Liver (tissue), 9 donors: ENCODE data around the gene ARHGAP6. TPM values are rescaled to one million over a fixed set of nuclear protein-coding genes. Genes with fewer than 3 reads are reported as not detected.

ENCODE experiments used
- DNase-seq: peaks from one replicate; pipeline ENCODE4 v3.0.0-alpha.2; 2017; ENCODE audit warnings: low spot score
- H3K27ac ChIP-seq, 2 donors: one replicate each; pipeline ENCODE4 v1.7.0; 2013; ENCODE audit warnings: inconsistent platforms in 2 of 2, low read length in 2 of 2, control low read depth in 1 of 2, low read depth in 1 of 2, mild to moderate bottlenecking in 1 of 2
- H3K27me3 ChIP-seq, 4 donors: one replicate each; pipeline versions ENCODE4 v1.6.1 to v1.7.0; 2013; ENCODE audit warnings: low read length in 3 of 4, inconsistent platforms in 1 of 4, mild to moderate bottlenecking in 1 of 4, moderate library complexity in 1 of 4; ENCODE audit not compliant: control insufficient read depth in 4 of 4, insufficient read depth in 4 of 4
- H3K36me3 ChIP-seq, 4 donors: one replicate each; pipeline versions ENCODE4 v1.6.1 to v1.7.0; 2013; ENCODE audit warnings: low read length in 3 of 4, mild to moderate bottlenecking in 3 of 4, low read depth in 1 of 4, moderate library complexity in 1 of 4; ENCODE audit not compliant: control insufficient read depth in 4 of 4, insufficient read depth in 3 of 4
- H3K4me1 ChIP-seq, 4 donors: one replicate each; pipeline versions ENCODE4 v1.6.1 to v1.7.0; 2013; ENCODE audit warnings: low read length in 3 of 4, mild to moderate bottlenecking in 3 of 4, moderate library complexity in 1 of 4; ENCODE audit not compliant: control insufficient read depth in 4 of 4, insufficient read depth in 4 of 4
- H3K4me3 ChIP-seq, 3 donors: one replicate each; pipeline versions ENCODE4 v1.6.1 to v1.7.0; 2013; ENCODE audit warnings: low read length in 3 of 3, control low read depth in 1 of 3, low read depth in 1 of 3, mild to moderate bottlenecking in 1 of 3
- H3K9ac ChIP-seq, 2 donors: one replicate each; pipeline ENCODE4 v1.7.0; 2013; ENCODE audit warnings: low read length in 2 of 2, mild to moderate bottlenecking in 2 of 2, moderate library complexity in 2 of 2, control low read depth in 1 of 2, low read depth in 1 of 2
- H3K9me3 ChIP-seq, 4 donors: one replicate each; pipeline versions ENCODE4 v1.6.1 to v1.7.0; 2013; ENCODE audit warnings: low read length in 3 of 4; ENCODE audit not compliant: control insufficient read depth in 4 of 4
- EGR1 ChIP-seq, 2 donors: IDR thresholded peaks; 2 replicates each; pipeline ENCODE4 v1.6.1; 2016 to 2018; ENCODE audit warnings: antibody characterized with exemption in 2 of 2, low read depth in 2 of 2
- FOXA1 ChIP-seq: IDR thresholded peaks from 2 replicates; pipeline ENCODE4 v1.6.1; 2016; ENCODE audit warnings: antibody characterized with exemption
- FOXA2 ChIP-seq: IDR thresholded peaks from 2 replicates; pipeline ENCODE4 v1.6.1; 2016; ENCODE audit warnings: antibody characterized with exemption
- GABPA ChIP-seq, 2 donors: IDR thresholded peaks in 1 of 2; conservative IDR thresholded peaks in 1 of 2; 2 replicates each; pipeline ENCODE4 v1.6.1; 2016; ENCODE audit warnings: antibody characterized with exemption in 2 of 2, mild to moderate bottlenecking in 1 of 2, moderate library complexity in 1 of 2
- HNF4A ChIP-seq, 2 donors: conservative IDR thresholded peaks; 2 replicates each; pipeline ENCODE4 v1.6.1; 2016; ENCODE audit warnings: antibody characterized with exemption in 2 of 2, mild to moderate bottlenecking in 2 of 2
- HNF4G ChIP-seq: IDR thresholded peaks from 2 replicates; pipeline ENCODE4 v1.6.1; 2016; ENCODE audit warnings: antibody characterized with exemption
- JUND ChIP-seq, 2 donors: IDR thresholded peaks; 2 replicates each; pipeline ENCODE4 v1.6.1; 2016; ENCODE audit warnings: antibody characterized with exemption in 2 of 2
- NR2F2 ChIP-seq: IDR thresholded peaks from 2 replicates; pipeline ENCODE4 v1.6.1; 2016; ENCODE audit warnings: antibody characterized with exemption
- RAD21 ChIP-seq, 2 donors: IDR thresholded peaks; 2 replicates each; pipeline ENCODE4 v1.6.1; 2016; ENCODE audit warnings: antibody characterized with exemption in 2 of 2, mild to moderate bottlenecking in 2 of 2
- RXRA ChIP-seq, 2 donors: IDR thresholded peaks; 2 replicates each; pipeline ENCODE4 v1.6.1; 2017 to 2018; ENCODE audit warnings: antibody characterized with exemption in 2 of 2, mild to moderate bottlenecking in 1 of 2
- SP1 ChIP-seq: IDR thresholded peaks from 2 replicates; pipeline ENCODE4 v1.6.1; 2018; ENCODE audit warnings: antibody characterized with exemption, mild to moderate bottlenecking
- TAF1 ChIP-seq: conservative IDR thresholded peaks from 2 replicates; pipeline ENCODE4 v1.6.1; 2016; ENCODE audit warnings: antibody characterized with exemption, mild to moderate bottlenecking
- YY1 ChIP-seq: IDR thresholded peaks from 2 replicates; pipeline ENCODE4 v1.6.1; 2016; ENCODE audit warnings: antibody characterized with exemption, mild to moderate bottlenecking
- WGBS: extraction: QIAGEN DNeasy Blood & Tissue Kit; methylation state at CpG from one replicate; pipeline ENCODE4 v1.1.7; 2013; 5-methylcytosine and 5-hydroxymethylcytosine counted together
- polyA plus RNA-seq, 2 donors: library from polyadenylated mRNA; stranded (reverse) in 1 of 2; unstranded in 1 of 2; fragments of 200-250 nt in 1 of 2; fragments of >200 nt in 1 of 2; fragmentation: Nextera tagmentation in 1 of 2; extraction: Ambion mirVana in 1 of 2; gene quantifications; one replicate each; pipeline versions ENCODE4 v1.2.1 to v1.2.3, GENCODE V29; 2013 to 2015
- total RNA-seq, 2 donors: library from RNA; depleted of rRNA; stranded (reverse); fragments of >200 nt; gene quantifications; one replicate each; pipeline ENCODE4 v1.2.3, GENCODE V29; 2014
- TF ChIP-seq, protein P1 (sequence below): fragments of 150-350 bp; IDR thresholded peaks from 2 replicates; pipeline ENCODE4 v1.5.1; 2017; ENCODE audit warnings: improper control_type of control experiment, low read depth, low read length; ENCODE audit not compliant: missing input control
- TF ChIP-seq, protein P2 (sequence below): IDR thresholded peaks from 2 replicates; pipeline ENCODE4 v1.6.1; 2016; ENCODE audit warnings: antibody characterized with exemption
- TF ChIP-seq, protein P3 (sequence below): IDR thresholded peaks from 2 replicates; pipeline ENCODE4 v1.6.1; 2016; ENCODE audit warnings: antibody characterized with exemption, mild to moderate bottlenecking
- TF ChIP-seq, protein P4 (sequence below): IDR thresholded peaks from 2 replicates; pipeline ENCODE4 v1.6.1; 2016; ENCODE audit warnings: antibody characterized with exemption
- TF ChIP-seq, protein P5 (sequence below): IDR thresholded peaks from 2 replicates; pipeline ENCODE4 v1.6.1; 2016; ENCODE audit warnings: antibody characterized with exemption
- donor health status: healthy.
- donor health status: healthy.
- donor health status: healthy.
- donor health status: healthy.
- donor health status: healthy.

Gene ARHGAP6
- total and polyA plus RNA-seq, 4 donors, result 0.10 to 2.2 (median 0.65) TPM

DNA sequence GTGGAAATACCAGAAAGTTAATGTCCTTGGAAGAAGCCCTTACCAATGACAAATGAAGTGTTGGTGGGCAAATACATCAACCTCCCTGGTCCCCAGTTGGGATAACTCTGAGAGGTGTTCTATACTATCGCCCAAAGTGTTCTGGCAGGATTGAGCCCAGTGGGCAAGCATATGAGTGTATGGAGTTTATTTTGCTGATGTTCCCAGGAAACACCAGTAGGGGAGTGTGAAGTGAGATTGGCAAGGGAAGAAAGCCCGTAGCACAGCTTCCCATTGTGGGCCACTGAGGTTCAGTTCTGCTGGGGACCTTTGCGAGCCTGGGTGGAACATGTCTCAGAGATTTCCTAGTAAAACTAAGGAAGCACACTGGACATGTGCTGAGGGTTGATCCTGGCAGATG is 65.1 kb downstream of the ARHGAP6 start:
- no peak overlapping the region for H3K9ac ChIP-seq
- no peak overlapping the region for H3K27ac ChIP-seq
- H3K4me1 ChIP-seq, result no peaks in the 10 kb centered on the region
- peaks cover 0 to 3% (median 0%) of the 10 kb centered on the region in 4 donors for H3K27me3 ChIP-seq
- H3K4me3 ChIP-seq, result no peak overlapping the region
- peaks cover 0 to 3% (median 0%) of the 10 kb centered on the region in 4 donors for H3K9me3 ChIP-seq
- no peaks in the 10 kb centered on the region for H3K36me3 ChIP-seq
- 84% methylated on average over 3 of the region's 3 CpGs for WGBS
- no peak for DNase-seq
- no peak for TF ChIP-seq FOXA2
- TF ChIP-seq NR2F2, result no peak
- no peak for TF ChIP-seq TAF1
- TF ChIP-seq GABPA (IDR thresholded peaks at IDR 0.05 in 1 of 2, conservative IDR thresholded peaks at IDR 0.05 in 1 of 2), result no peak
- TF ChIP-seq, protein P1, sequence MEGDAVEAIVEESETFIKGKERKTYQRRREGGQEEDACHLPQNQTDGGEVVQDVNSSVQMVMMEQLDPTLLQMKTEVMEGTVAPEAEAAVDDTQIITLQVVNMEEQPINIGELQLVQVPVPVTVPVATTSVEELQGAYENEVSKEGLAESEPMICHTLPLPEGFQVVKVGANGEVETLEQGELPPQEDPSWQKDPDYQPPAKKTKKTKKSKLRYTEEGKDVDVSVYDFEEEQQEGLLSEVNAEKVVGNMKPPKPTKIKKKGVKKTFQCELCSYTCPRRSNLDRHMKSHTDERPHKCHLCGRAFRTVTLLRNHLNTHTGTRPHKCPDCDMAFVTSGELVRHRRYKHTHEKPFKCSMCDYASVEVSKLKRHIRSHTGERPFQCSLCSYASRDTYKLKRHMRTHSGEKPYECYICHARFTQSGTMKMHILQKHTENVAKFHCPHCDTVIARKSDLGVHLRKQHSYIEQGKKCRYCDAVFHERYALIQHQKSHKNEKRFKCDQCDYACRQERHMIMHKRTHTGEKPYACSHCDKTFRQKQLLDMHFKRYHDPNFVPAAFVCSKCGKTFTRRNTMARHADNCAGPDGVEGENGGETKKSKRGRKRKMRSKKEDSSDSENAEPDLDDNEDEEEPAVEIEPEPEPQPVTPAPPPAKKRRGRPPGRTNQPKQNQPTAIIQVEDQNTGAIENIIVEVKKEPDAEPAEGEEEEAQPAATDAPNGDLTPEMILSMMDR, result no peak
- TF ChIP-seq RXRA (IDR thresholded peaks at IDR 0.05), result no peak

DNA sequence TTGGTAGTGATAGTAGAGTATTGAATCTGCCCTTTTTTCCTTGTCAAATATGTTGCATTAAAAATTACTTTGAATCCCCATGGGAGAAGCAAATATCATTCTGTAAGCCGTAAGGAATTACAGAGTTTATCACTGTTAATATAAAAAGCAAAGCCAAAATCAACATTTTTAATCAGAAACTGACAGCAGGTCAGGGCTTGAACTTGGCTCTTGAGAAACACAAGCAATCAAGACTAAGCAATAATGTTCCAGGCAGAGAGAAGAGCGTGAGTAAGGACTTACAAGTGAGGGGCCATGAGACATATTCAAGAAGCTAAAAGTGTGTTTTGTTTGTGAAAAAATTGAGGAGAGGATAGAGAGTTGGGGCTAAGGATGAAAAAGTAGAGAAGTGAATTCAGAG is 68.2 kb downstream of the ARHGAP6 start:
- DNase-seq, result no peak
- no peak overlapping the region for H3K4me3 ChIP-seq
- no peak overlapping the region for H3K27ac ChIP-seq
- no peaks in the 10 kb centered on the region for H3K36me3 ChIP-seq
- peaks cover 0 to 3% (median 0%) of the 10 kb centered on the region in 4 donors for H3K27me3 ChIP-seq
- TF ChIP-seq FOXA1 (no peak), NR2F2 (no peak), EGR1 (IDR thresholded peaks at IDR 0.05; ENCODE audit: low read depth in 2 of 2) (no peak), FOXA2 (no peak), HNF4A (conservative IDR thresholded peaks at IDR 0.05) (no peak), SP1 (no peak), JUND (IDR thresholded peaks at IDR 0.05) (no peak), YY1 (no peak), RXRA (IDR thresholded peaks at IDR 0.05) (no peak), HNF4G (no peak), RAD21 (IDR thresholded peaks at IDR 0.05) (no peak), TAF1 (no peak), GABPA (IDR thresholded peaks at IDR 0.05 in 1 of 2, conservative IDR thresholded peaks at IDR 0.05 in 1 of 2) (no peak)
- TF ChIP-seq, protein P2, sequence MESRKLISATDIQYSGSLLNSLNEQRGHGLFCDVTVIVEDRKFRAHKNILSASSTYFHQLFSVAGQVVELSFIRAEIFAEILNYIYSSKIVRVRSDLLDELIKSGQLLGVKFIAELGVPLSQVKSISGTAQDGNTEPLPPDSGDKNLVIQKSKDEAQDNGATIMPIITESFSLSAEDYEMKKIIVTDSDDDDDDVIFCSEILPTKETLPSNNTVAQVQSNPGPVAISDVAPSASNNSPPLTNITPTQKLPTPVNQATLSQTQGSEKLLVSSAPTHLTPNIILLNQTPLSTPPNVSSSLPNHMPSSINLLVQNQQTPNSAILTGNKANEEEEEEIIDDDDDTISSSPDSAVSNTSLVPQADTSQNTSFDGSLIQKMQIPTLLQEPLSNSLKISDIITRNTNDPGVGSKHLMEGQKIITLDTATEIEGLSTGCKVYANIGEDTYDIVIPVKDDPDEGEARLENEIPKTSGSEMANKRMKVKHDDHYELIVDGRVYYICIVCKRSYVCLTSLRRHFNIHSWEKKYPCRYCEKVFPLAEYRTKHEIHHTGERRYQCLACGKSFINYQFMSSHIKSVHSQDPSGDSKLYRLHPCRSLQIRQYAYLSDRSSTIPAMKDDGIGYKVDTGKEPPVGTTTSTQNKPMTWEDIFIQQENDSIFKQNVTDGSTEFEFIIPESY, result no peak
- TF ChIP-seq, protein P3, sequence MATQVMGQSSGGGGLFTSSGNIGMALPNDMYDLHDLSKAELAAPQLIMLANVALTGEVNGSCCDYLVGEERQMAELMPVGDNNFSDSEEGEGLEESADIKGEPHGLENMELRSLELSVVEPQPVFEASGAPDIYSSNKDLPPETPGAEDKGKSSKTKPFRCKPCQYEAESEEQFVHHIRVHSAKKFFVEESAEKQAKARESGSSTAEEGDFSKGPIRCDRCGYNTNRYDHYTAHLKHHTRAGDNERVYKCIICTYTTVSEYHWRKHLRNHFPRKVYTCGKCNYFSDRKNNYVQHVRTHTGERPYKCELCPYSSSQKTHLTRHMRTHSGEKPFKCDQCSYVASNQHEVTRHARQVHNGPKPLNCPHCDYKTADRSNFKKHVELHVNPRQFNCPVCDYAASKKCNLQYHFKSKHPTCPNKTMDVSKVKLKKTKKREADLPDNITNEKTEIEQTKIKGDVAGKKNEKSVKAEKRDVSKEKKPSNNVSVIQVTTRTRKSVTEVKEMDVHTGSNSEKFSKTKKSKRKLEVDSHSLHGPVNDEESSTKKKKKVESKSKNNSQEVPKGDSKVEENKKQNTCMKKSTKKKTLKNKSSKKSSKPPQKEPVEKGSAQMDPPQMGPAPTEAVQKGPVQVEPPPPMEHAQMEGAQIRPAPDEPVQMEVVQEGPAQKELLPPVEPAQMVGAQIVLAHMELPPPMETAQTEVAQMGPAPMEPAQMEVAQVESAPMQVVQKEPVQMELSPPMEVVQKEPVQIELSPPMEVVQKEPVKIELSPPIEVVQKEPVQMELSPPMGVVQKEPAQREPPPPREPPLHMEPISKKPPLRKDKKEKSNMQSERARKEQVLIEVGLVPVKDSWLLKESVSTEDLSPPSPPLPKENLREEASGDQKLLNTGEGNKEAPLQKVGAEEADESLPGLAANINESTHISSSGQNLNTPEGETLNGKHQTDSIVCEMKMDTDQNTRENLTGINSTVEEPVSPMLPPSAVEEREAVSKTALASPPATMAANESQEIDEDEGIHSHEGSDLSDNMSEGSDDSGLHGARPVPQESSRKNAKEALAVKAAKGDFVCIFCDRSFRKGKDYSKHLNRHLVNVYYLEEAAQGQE, result no peak
- TF ChIP-seq, protein P4, sequence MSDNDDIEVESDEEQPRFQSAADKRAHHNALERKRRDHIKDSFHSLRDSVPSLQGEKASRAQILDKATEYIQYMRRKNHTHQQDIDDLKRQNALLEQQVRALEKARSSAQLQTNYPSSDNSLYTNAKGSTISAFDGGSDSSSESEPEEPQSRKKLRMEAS, result no peak
- TF ChIP-seq, protein P1, result no peak
- TF ChIP-seq, protein P5, sequence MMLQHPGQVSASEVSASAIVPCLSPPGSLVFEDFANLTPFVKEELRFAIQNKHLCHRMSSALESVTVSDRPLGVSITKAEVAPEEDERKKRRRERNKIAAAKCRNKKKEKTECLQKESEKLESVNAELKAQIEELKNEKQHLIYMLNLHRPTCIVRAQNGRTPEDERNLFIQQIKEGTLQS, result no peak
- no peaks in the 10 kb centered on the region for H3K4me1 ChIP-seq
- 77% methylated on average over 2 of the region's 2 CpGs for WGBS
- peaks cover 0 to 3% (median 0%) of the 10 kb centered on the region in 4 donors for H3K9me3 ChIP-seq
- no peak overlapping the region for H3K9ac ChIP-seq
